GM12865 (cell line): ENCODE data around the gene SMAD7.

Experiments used
- DNase-seq: peaks from one replicate; pipeline ENCODE4 v3.0.0; 2010; ENCODE audit warnings: low read depth
- H3K4me3 ChIP-seq: 2 replicates; pipeline ENCODE4 v1.5.1; 2011; ENCODE audit warnings: mild to moderate bottlenecking, low read depth, low read length, control low read depth
- TF ChIP-seq, protein P1 (sequence below): IDR thresholded peaks from 2 replicates; pipeline ENCODE4 v1.5.1; 2011; ENCODE audit warnings: low read length, control low read depth, low read depth, inconsistent platforms; ENCODE audit not compliant: insufficient read depth; ENCODE audit errors: missing control alignments

SMAD7 gene

DNA sequence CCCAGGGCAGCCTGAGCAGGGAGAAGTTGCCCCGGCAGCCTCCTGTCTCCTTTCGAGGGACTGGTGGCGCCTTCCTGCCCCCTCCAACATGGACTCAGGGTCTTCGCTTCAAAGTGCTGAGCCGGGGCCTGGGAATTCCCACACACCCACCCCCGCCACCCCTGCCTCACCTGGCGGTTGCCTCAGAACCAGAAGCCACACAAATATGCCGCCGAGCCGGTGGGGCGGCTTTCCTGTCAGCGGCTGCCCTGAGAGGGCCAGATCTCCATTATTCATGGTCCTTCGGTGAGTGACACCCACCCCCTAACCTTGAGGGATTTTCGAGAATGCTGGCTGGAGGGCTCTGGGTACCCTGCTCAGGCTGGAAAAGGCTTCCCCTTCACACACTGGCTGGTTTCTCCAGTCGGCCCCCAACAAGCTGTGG is 71.7 kb downstream of the SMAD7 start:
- no peak overlapping the region for H3K4me3 ChIP-seq
- DNase-seq = no peak
- TF ChIP-seq, protein P1, sequence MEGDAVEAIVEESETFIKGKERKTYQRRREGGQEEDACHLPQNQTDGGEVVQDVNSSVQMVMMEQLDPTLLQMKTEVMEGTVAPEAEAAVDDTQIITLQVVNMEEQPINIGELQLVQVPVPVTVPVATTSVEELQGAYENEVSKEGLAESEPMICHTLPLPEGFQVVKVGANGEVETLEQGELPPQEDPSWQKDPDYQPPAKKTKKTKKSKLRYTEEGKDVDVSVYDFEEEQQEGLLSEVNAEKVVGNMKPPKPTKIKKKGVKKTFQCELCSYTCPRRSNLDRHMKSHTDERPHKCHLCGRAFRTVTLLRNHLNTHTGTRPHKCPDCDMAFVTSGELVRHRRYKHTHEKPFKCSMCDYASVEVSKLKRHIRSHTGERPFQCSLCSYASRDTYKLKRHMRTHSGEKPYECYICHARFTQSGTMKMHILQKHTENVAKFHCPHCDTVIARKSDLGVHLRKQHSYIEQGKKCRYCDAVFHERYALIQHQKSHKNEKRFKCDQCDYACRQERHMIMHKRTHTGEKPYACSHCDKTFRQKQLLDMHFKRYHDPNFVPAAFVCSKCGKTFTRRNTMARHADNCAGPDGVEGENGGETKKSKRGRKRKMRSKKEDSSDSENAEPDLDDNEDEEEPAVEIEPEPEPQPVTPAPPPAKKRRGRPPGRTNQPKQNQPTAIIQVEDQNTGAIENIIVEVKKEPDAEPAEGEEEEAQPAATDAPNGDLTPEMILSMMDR = no peak

DNA sequence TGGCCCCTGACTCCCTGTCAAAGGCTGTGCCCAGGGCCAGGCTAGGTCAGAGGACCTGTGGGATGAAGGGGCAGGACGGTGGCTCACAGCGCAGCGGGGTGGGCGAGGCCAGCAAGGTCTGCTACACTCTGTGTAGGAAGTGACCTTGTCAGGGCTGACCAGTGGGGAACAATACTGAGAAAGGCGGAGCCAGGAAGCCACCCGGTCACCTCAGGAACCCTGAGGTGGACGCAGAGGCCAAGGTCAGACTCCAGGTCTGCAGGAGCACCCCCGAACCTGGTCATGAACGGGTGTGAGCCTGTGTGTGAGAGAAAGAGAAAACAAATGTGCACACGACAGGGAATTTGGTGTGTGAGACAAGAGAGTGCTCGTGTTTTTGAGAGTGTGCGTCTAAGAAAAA is 72.3 kb downstream of the SMAD7 start:
- DNase-seq = no peak
- TF ChIP-seq, protein P1 = no peak
- H3K4me3 ChIP-seq = no peak overlapping the region

DNA sequence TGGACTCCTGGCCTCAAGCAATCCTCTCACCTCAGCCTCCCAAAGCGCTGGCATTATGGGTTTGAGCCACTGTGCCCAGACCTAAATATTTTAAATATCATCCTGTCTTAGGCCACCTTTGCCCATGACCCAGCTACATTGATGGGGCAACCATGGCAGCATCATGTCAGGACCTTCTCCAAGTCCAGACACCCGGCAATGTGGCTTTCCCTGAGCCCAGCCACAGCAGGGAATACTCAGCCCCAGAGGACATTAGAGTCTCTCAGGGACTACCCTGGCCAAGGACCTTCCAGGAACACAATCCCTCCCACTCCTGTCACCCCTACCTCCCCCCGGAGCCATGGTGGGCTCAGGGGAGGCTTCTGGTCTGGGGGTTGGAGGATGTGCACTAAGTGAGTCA is 72.8 kb downstream of the SMAD7 start:
- DNase-seq = no peak
- no peak overlapping the region for H3K4me3 ChIP-seq
- TF ChIP-seq, protein P1 = no peak

DNA sequence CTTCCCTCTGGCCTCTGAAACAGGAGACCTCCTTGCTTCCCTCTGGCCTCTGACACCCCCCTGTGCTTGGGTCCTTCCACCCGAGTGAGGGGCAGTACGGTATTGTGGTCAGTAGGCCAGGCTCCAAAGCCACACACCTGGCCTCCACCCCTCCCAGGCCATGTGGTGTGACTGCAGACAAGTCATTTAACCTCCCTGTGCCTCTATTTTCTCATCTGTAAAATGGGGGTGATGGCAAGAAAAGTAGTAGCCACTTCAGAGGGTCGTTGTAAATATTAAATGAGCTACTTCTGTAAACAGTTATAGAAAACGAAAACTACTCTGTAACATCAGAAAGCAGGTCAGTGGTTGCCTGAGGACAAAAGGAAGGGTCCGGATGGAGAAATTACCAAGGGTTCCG is 74.2 kb downstream of the SMAD7 start:
- no peak overlapping the region for H3K4me3 ChIP-seq
- TF ChIP-seq, protein P1 = no peak
- DNase-seq = no peak

DNA sequence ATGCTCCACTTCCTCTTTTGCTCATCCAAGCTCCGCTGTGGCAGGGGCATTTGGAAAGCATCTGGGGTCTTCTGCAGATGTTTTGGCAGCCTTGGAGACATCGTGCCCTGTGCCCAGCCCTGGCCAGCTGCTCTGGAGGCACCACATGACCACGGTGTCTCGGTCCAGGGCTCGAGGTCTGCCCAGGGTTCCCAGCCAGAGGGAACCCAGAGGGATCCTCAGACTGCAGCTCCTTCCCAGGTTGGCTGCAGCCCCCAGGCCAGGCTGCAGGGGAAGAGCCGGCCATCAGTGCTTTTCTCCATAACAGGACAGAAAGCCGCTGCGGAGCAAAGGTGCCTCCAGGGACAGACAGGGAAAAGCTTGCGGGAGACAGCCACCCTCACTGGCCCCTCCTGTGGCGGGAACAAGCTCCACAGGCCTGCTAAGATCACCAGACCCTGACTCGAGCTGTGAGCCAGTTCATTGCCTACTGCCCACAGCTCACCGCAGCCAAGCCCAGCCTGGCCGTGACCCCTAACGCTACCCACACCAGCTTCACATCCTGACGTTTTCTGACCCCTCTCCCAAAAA is 74.7 kb downstream of the SMAD7 start:
- H3K4me3 ChIP-seq = no peak overlapping the region
- no peak for DNase-seq
- TF ChIP-seq, protein P1 = no peak

DNA sequence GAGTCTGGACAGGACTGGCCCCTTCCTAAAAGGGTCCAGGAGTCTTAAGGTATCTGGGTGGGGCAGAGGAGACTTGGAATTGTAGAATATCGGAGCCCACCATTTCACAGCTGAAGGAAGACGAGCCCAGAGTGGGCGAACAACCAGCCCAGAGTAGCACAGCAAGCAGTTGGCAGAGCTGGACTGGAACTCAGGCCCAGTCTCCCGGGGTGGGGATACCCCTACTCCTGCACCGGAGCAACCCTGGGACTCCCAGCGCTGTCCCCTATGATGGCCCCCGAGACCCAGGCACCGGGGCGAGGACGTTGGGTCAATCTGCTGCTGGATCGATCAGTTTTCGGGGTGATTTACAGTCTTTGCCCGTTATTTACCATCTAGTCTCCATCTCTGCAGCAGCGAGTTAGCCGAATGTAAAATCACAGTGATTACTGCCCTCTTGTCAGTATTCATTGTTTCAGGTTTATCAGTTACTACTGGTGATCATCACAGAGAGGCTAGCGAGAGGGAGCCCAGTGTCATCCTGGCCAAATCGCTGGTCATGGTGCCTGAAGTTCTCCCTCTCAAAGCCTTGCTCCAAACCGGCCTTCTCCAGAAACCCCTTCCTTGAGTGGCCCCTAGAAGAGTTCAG is 75.3 kb downstream of the SMAD7 start:
- DNase-seq = no peak
- H3K4me3 ChIP-seq = no peak overlapping the region
- TF ChIP-seq, protein P1 = no peak

DNA sequence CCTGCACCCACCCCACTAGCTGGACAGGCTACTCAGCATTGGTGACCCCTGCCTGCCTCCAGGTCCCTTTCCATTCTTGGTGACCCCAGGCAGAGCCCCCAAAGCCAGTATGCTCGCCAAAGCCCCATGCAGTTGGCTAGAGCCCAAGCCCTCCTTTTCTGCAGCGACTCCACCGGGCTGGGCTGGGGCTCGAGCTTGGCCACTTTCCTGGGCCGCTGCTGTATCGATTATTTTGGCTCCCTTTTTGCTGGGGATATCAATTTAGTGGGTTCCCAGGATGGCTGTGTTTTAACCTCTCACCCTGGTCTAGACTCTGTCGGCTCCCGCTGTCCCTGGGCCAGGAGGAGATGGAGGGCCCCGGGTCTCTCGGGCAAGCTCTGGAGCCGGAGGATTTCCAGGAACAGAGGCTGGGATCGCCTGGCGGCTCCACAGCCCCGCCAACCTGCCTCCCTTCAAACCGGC is 76.0 kb downstream of the SMAD7 start:
- DNase-seq = no peak
- no peak overlapping the region for H3K4me3 ChIP-seq
- TF ChIP-seq, protein P1 = no peak
